ENCODE results near the gene MTNR1A. TPM values are rescaled to one million over a fixed set of nuclear protein-coding genes. Genes with fewer than 3 reads are reported as not detected.

Gene MTNR1A
- total and polyA plus RNA-seq, 2 experiments from 2014 or later = 0.32 to 1.4 TPM

DNA sequence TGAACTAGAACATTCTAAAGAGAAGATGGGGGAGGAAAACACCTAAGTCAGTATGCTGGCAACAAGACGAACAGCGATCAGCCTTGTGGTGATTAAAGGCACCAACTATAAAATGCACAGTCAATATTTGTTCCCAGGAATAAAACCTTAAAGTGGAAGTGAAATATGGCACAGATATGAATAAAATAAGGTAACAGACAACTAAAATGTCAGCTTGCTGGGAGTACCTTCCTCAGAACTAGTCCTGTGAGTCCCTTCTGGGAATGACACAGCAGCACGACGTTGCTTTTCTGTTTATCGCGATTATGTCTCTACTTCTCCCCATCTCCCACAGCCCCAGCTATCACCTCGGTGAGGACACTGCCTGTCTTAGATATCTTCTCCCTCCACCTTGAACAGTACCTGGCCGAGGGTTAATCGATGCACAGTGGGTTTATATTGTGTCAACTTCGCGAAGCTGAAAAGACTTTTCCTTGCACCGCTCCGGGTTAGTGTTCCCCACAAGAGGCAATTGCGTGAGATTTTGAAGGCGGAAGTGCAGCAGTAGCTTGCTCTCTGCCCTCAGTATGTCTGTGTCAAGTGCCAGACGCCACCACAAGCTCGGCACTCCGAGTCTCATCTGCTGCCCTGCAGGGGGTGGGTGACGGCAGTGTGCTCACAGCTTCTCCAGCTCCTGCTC lies 17.4 kb downstream of the MTNR1A start (continued):
- TF ChIP-seq, protein P1, sequence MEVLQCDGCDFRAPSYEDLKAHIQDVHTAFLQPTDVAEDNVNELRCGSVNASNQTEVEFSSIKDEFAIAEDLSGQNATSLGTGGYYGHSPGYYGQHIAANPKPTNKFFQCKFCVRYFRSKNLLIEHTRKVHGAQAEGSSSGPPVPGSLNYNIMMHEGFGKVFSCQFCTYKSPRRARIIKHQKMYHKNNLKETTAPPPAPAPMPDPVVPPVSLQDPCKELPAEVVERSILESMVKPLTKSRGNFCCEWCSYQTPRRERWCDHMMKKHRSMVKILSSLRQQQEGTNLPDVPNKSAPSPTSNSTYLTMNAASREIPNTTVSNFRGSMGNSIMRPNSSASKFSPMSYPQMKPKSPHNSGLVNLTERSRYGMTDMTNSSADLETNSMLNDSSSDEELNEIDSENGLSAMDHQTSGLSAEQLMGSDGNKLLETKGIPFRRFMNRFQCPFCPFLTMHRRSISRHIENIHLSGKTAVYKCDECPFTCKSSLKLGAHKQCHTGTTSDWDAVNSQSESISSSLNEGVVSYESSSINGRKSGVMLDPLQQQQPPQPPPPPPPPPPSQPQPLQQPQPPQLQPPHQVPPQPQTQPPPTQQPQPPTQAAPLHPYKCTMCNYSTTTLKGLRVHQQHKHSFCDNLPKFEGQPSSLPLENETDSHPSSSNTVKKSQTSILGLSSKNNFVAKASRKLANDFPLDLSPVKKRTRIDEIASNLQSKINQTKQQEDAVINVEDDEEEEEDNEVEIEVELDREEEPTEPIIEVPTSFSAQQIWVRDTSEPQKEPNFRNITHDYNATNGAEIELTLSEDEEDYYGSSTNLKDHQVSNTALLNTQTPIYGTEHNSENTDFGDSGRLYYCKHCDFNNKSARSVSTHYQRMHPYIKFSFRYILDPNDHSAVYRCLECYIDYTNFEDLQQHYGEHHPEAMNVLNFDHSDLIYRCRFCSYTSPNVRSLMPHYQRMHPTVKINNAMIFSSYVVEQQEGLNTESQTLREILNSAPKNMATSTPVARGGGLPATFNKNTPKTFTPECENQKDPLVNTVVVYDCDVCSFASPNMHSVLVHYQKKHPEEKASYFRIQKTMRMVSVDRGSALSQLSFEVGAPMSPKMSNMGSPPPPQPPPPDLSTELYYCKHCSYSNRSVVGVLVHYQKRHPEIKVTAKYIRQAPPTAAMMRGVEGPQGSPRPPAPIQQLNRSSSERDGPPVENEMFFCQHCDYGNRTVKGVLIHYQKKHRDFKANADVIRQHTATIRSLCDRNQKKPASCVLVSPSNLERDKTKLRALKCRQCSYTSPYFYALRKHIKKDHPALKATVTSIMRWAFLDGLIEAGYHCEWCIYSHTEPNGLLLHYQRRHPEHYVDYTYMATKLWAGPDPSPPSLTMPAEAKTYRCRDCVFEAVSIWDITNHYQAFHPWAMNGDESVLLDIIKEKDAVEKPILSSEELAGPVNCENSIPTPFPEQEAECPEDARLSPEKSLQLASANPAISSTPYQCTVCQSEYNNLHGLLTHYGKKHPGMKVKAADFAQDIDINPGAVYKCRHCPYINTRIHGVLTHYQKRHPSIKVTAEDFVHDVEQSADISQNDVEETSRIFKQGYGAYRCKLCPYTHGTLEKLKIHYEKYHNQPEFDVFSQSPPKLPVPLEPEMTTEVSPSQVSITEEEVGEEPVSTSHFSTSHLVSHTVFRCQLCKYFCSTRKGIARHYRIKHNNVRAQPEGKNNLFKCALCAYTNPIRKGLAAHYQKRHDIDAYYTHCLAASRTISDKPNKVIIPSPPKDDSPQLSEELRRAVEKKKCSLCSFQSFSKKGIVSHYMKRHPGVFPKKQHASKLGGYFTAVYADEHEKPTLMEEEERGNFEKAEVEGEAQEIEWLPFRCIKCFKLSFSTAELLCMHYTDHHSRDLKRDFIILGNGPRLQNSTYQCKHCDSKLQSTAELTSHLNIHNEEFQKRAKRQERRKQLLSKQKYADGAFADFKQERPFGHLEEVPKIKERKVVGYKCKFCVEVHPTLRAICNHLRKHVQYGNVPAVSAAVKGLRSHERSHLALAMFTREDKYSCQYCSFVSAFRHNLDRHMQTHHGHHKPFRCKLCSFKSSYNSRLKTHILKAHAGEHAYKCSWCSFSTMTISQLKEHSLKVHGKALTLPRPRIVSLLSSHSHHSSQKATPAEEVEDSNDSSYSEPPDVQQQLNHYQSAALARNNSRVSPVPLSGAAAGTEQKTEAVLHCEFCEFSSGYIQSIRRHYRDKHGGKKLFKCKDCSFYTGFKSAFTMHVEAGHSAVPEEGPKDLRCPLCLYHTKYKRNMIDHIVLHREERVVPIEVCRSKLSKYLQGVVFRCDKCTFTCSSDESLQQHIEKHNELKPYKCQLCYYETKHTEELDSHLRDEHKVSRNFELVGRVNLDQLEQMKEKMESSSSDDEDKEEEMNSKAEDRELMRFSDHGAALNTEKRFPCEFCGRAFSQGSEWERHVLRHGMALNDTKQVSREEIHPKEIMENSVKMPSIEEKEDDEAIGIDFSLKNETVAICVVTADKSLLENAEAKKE (CRISPR knock-in tag; IDR thresholded peaks at IDR 0.05) = no peak
- no peak for TF ChIP-seq CREB1 (CRISPR knock-in tag; IDR thresholded peaks at IDR 0.05; ENCODE audit: low read depth)
- no peak for TF ChIP-seq NANOG (IDR thresholded peaks at IDR 0.05; ENCODE audit: borderline replicate concordance)
- TF ChIP-seq ZNF114 (CRISPR knock-in tag; IDR thresholded peaks at IDR 0.05) = no peak
- no peak for TF ChIP-seq EZH2 (IDR thresholded peaks at IDR 0.05; ENCODE audit: low read depth, unreplicated experiment)
- no peak for TF ChIP-seq EZH2phosphoT487 (IDR thresholded peaks at IDR 0.05; ENCODE audit: unreplicated experiment)
- TF ChIP-seq ZNF331 (CRISPR knock-in tag; IDR thresholded peaks at IDR 0.05; ENCODE audit: low read depth) = no peak
- no peak for TF ChIP-seq POLR2AphosphoS5 (IDR thresholded peaks at IDR 0.05; ENCODE audit: low read depth)

DNA sequence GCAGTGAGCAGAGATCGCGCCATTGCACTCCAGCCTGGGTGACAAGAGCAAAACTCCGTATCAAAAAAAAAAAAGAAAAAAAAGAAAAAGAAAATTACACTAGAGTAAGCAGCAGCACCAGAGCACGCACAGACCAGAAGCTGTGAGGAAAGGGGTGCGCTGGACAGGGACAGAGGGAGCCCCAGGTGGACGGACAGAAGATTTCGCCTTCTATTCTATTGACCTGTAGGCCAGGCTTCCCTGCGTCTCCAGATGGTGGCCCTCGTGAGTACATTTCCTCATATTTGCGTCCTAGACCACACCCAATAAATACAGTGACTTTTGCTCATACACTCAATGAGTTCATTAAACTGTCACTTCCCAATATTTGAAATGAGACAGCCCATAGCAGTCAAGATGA lies 19.1 kb downstream of the MTNR1A start:
- Mint-ChIP-seq H3K36me3 (ENCODE audit: low read depth) (peaks cover 4% of the 10 kb centered on the region; the same call in 1 of the 3 replicates), H3K9me3 (peaks cover 11% of the 10 kb centered on the region), H3K4me1 (peaks cover 2% of the 10 kb centered on the region; the same call in 1 of the 3 replicates), H3K4me3 (no peak overlapping the region), H3K27ac (no peak overlapping the region), H3K27me3 (ENCODE audit: insufficient read depth, low read depth, poor library complexity) (peaks cover 2% of the 10 kb centered on the region)
- no peak for TF ChIP-seq STAT1 (IDR thresholded peaks at IDR 0.05; ENCODE audit: unreplicated experiment)
- no peak for TF ChIP-seq CREB1 (CRISPR knock-in tag; IDR thresholded peaks at IDR 0.05; ENCODE audit: low read depth)
- TF ChIP-seq, protein P2, sequence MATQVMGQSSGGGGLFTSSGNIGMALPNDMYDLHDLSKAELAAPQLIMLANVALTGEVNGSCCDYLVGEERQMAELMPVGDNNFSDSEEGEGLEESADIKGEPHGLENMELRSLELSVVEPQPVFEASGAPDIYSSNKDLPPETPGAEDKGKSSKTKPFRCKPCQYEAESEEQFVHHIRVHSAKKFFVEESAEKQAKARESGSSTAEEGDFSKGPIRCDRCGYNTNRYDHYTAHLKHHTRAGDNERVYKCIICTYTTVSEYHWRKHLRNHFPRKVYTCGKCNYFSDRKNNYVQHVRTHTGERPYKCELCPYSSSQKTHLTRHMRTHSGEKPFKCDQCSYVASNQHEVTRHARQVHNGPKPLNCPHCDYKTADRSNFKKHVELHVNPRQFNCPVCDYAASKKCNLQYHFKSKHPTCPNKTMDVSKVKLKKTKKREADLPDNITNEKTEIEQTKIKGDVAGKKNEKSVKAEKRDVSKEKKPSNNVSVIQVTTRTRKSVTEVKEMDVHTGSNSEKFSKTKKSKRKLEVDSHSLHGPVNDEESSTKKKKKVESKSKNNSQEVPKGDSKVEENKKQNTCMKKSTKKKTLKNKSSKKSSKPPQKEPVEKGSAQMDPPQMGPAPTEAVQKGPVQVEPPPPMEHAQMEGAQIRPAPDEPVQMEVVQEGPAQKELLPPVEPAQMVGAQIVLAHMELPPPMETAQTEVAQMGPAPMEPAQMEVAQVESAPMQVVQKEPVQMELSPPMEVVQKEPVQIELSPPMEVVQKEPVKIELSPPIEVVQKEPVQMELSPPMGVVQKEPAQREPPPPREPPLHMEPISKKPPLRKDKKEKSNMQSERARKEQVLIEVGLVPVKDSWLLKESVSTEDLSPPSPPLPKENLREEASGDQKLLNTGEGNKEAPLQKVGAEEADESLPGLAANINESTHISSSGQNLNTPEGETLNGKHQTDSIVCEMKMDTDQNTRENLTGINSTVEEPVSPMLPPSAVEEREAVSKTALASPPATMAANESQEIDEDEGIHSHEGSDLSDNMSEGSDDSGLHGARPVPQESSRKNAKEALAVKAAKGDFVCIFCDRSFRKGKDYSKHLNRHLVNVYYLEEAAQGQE (IDR thresholded peaks at IDR 0.05; ENCODE audit: unreplicated experiment) = peak; percentile 27
- TF ChIP-seq, protein P3, sequence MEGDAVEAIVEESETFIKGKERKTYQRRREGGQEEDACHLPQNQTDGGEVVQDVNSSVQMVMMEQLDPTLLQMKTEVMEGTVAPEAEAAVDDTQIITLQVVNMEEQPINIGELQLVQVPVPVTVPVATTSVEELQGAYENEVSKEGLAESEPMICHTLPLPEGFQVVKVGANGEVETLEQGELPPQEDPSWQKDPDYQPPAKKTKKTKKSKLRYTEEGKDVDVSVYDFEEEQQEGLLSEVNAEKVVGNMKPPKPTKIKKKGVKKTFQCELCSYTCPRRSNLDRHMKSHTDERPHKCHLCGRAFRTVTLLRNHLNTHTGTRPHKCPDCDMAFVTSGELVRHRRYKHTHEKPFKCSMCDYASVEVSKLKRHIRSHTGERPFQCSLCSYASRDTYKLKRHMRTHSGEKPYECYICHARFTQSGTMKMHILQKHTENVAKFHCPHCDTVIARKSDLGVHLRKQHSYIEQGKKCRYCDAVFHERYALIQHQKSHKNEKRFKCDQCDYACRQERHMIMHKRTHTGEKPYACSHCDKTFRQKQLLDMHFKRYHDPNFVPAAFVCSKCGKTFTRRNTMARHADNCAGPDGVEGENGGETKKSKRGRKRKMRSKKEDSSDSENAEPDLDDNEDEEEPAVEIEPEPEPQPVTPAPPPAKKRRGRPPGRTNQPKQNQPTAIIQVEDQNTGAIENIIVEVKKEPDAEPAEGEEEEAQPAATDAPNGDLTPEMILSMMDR (conservative IDR thresholded peaks at IDR 0.05; ENCODE audit: low read depth in 2 of 2) = peak; percentile 49 to 61; a peak in 3 of 4 replicates
- Histone ChIP-seq H3K36me3 (ENCODE audit: insufficient read depth) (no peaks in the 10 kb centered on the region), H3K79me2 (replicated peaks; ENCODE audit: insufficient read depth) (no peaks in the 10 kb centered on the region), H3K27ac (ENCODE audit: low read depth) (no peak overlapping the region), H3K27me3 (ENCODE audit: insufficient read depth) (no peaks in the 10 kb centered on the region), H3K9me2 (ENCODE audit: insufficient read depth) (no peaks in the 10 kb centered on the region), H3F3A (replicated peaks; ENCODE audit: low read depth) (no peaks in the 10 kb centered on the region), H3K4me3 (no peak overlapping the region), H4K20me1 (replicated peaks; ENCODE audit: insufficient read depth) (no peaks in the 10 kb centered on the region), H3K4me2 (no peak overlapping the region), H3K4me1 (ENCODE audit: insufficient read depth) (no peaks in the 10 kb centered on the region), H2AFZ (no peak overlapping the region)
- DNase-seq (ENCODE audit: low spot score) (peak; percentile 75), ATAC-seq (peak; percentile 93)
